Measurements from ENCODE around the gene CASZ1.

CASZ1 gene

DNA sequence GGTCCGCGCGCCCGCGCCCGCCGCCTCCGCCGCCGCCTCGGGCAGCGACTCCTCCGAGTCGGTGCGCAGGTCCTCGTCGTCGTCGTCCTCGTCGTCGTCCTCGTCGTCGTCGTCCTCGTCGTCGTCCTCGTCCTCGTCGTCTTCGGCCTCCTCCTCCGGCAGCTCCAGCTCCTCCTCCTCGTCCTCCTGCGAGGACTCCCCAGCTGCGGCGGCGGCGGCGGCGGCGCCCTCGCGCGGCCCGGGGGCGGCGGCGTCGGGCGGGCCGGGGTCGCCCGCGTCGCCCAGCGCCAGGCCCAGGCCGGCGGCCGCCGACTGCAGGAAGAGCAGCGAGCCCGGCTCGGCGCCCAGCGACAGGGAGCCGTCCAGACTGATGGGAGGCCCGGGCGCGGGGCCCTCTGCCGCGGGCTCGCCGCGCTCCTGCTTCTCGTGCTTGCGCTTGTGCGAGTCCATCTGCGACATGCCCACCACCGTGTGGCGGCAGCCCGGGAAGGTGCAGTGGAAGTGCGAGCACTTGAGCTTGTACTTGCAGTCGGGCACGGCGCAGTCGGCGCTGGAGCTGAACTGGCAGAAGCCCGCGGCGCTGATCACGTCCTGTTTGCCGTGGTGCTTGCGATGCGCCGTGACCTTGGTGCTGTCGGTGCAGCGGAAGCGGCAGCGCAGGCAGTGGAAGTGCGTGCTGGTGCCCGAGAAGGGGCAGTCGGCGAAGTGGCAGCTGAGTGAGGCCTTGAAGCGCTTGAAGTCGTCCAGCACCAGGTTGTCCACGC lies 157.3 kb downstream of the CASZ1 start:
- Histone ChIP-seq H3K9me3 (ENCODE audit: control insufficient read depth, low read length) (no peaks in the 10 kb centered on the region), H2AFZ (no peak overlapping the region), H3K36me3 (ENCODE audit: control insufficient read depth, insufficient read depth, low read length) (no peaks in the 10 kb centered on the region), H3K27ac (no peak overlapping the region), H3K79me2 (no peaks in the 10 kb centered on the region), H3K27me3 (ENCODE audit: control insufficient read depth, insufficient read depth, low read length) (peaks cover 3% of the 10 kb centered on the region), H3K4me1 (no peaks in the 10 kb centered on the region), H3K4me2 (ENCODE audit: low read length) (no peak overlapping the region), H3K4me3 (ENCODE audit: low read depth, low read length) (no peak overlapping the region), H3K9ac (no peak overlapping the region)
- TF ChIP-seq CTCF (IDR thresholded peaks at IDR 0.05) = no peak

- no peak overlapping the region for H3K27ac ChIP-seq
- no peaks in the 10 kb centered on the region for H3K36me3 ChIP-seq (ENCODE audit: control insufficient read depth, insufficient read depth, low read length)
Measured at GRCh38 chr1:10638559-10639005, 157.9 kb downstream of the CASZ1 start.

DNA sequence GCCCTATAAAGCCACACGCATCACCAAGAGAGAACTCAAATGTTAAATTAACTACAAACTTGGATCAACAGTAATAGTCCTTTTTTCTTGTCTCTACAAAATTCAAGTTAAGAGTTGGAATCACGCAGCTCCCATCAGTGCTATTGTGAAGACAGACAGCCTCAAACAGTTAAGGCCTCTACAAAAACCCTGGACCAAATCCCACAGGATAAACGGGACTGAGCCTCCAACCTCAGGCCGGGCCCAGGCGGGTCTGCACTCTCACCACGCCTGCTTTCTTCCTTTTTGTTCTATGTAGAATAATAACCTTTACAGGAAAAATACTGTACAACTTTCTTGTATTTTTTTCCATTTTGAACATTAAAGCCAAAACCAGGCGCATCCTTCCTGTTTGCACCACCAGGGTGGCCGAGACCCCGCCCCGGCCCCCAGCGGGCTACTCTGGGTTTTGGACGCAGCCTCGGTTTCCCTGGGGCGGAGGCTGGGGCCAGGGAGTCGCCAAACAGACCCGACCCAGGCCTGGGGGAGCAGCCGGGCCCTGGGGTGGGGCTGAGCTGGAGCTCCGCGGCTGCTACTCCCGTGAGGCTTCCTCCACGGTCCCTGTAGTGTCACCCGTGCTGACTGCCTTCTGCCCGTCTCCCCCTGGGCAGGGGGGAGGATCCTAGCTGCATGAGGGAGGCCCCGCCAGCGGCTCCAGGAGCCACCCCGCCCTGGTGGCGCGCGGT lies 158.4 kb downstream of the CASZ1 start:
- Histone ChIP-seq H2AFZ (no peak overlapping the region), H3K4me1 (no peaks in the 10 kb centered on the region), H3K79me2 (no peaks in the 10 kb centered on the region), H3K9ac (no peak overlapping the region), H3K4me3 (ENCODE audit: low read depth, low read length) (no peak overlapping the region), H3K4me2 (ENCODE audit: low read length) (no peak overlapping the region), H3K27ac (no peak overlapping the region), H3K9me3 (ENCODE audit: control insufficient read depth, low read length) (no peaks in the 10 kb centered on the region), H3K27me3 (ENCODE audit: control insufficient read depth, insufficient read depth, low read length) (peaks cover 3% of the 10 kb centered on the region), H3K36me3 (ENCODE audit: control insufficient read depth, insufficient read depth, low read length) (no peaks in the 10 kb centered on the region)
- TF ChIP-seq CTCF (IDR thresholded peaks at IDR 0.05) = no peak

More at GRCh38 chr1:10638559-10639005, 157.9 kb downstream of the CASZ1 start:
- Histone ChIP-seq H3K4me3 (ENCODE audit: low read depth, low read length) (no peak overlapping the region), H3K9me3 (ENCODE audit: control insufficient read depth, low read length) (no peaks in the 10 kb centered on the region), H3K9ac (no peak overlapping the region), H3K4me1 (no peaks in the 10 kb centered on the region), H2AFZ (no peak overlapping the region), H3K27me3 (ENCODE audit: control insufficient read depth, insufficient read depth, low read length) (peaks cover 3% of the 10 kb centered on the region), H3K4me2 (ENCODE audit: low read length) (no peak overlapping the region), H3K79me2 (no peaks in the 10 kb centered on the region)
- TF ChIP-seq CTCF (IDR thresholded peaks at IDR 0.05) = no peak

GRCh38 chr1:10637400-10637799 lies 159.0 kb downstream of the CASZ1 start:
- Histone ChIP-seq H3K27me3 (ENCODE audit: control insufficient read depth, insufficient read depth, low read length) (peaks cover 3% of the 10 kb centered on the region), H3K4me3 (ENCODE audit: low read depth, low read length) (no peak overlapping the region), H3K79me2 (no peaks in the 10 kb centered on the region), H3K9me3 (ENCODE audit: control insufficient read depth, low read length) (no peaks in the 10 kb centered on the region), H3K9ac (no peak overlapping the region), H3K27ac (no peak overlapping the region), H3K4me2 (ENCODE audit: low read length) (no peak overlapping the region), H3K4me1 (no peaks in the 10 kb centered on the region), H2AFZ (no peak overlapping the region), H3K36me3 (ENCODE audit: control insufficient read depth, insufficient read depth, low read length) (no peaks in the 10 kb centered on the region)
- no peak for TF ChIP-seq CTCF (IDR thresholded peaks at IDR 0.05)
